Measurements from ENCODE around the gene ZNF784.
"Not testable (repeated sequence)": the region's sequence is repeated elsewhere in the genome, so short reads cannot be mapped to it uniquely, and the experiment has no call there.

The ZNF784 gene

GRCh38 chr19:55578761-55579747 is 45.3 kb downstream of the ZNF784 start:
- H3K27ac ChIP-seq (ENCODE audit: low read length): no peak overlapping the region
- no peaks in the 10 kb centered on the region for H3K9me3 ChIP-seq (ENCODE audit: control insufficient read depth in 1 of 2, low read length in 2 of 2)
- no peaks in the 10 kb centered on the region for H3K27me3 ChIP-seq (ENCODE audit: low read depth, low read length)
- H3K4me3 ChIP-seq (ENCODE audit: low read depth in 1 of 2, low read length in 2 of 2): peak overlapping the region; percentile 71 to 77
- peaks cover 9 to 24% of the 10 kb centered on the region in 2 donors for H3K36me3 ChIP-seq (ENCODE audit: control insufficient read depth in 1 of 2, insufficient read depth in 2 of 2, low read length in 2 of 2)
- peaks cover 6 to 24% of the 10 kb centered on the region in 2 donors for H3K4me1 ChIP-seq (ENCODE audit: control insufficient read depth in 1 of 2, insufficient read depth in 2 of 2, low read length in 2 of 2)

- no peaks in the 10 kb centered on the region for H3K9me3 ChIP-seq (ENCODE audit: control insufficient read depth in 1 of 2, low read length in 2 of 2)
- peaks cover 6 to 24% of the 10 kb centered on the region in 2 donors for H3K4me1 ChIP-seq (ENCODE audit: control insufficient read depth in 1 of 2, insufficient read depth in 2 of 2, low read length in 2 of 2)
- no peak overlapping the region for H3K27ac ChIP-seq (ENCODE audit: low read length)
- H3K27me3 ChIP-seq (ENCODE audit: low read depth, low read length): no peaks in the 10 kb centered on the region
- H3K4me3 ChIP-seq (ENCODE audit: low read depth in 1 of 2, low read length in 2 of 2): no peak overlapping the region
- H3K36me3 ChIP-seq (ENCODE audit: control insufficient read depth in 1 of 2, insufficient read depth in 2 of 2, low read length in 2 of 2): peaks cover 9 to 24% of the 10 kb centered on the region in 2 donors
These were observed 46.2 kb downstream of the ZNF784 start for GRCh38 chr19:55578031-55578760.

GRCh38 chr19:55576746-55577145 is 47.6 kb downstream of the ZNF784 start:
- Histone ChIP-seq H3K36me3 (ENCODE audit: control insufficient read depth in 1 of 2, insufficient read depth in 2 of 2, low read length in 2 of 2) (peaks cover 9 to 24% of the 10 kb centered on the region in 2 donors), H3K27me3 (ENCODE audit: low read depth, low read length) (no peaks in the 10 kb centered on the region), H3K4me1 (ENCODE audit: control insufficient read depth in 1 of 2, insufficient read depth in 2 of 2, low read length in 2 of 2) (peaks cover 6 to 17% of the 10 kb centered on the region in 2 donors), H3K4me3 (ENCODE audit: low read depth in 1 of 2, low read length in 2 of 2) (no peak overlapping the region), H3K9me3 (ENCODE audit: control insufficient read depth in 1 of 2, low read length in 2 of 2) (no peaks in the 10 kb centered on the region), H3K27ac (ENCODE audit: low read length) (no peak overlapping the region)

GRCh38 chr19:55573929-55574328 is 50.4 kb downstream of the ZNF784 start:
- H3K4me3 ChIP-seq (ENCODE audit: low read depth in 1 of 2, low read length in 2 of 2); H3K27ac ChIP-seq (ENCODE audit: low read length); H3K9me3 ChIP-seq (ENCODE audit: control insufficient read depth in 1 of 2, low read length in 2 of 2); H3K27me3 ChIP-seq (ENCODE audit: low read depth, low read length); H3K4me1 ChIP-seq (ENCODE audit: control insufficient read depth in 1 of 2, insufficient read depth in 2 of 2, low read length in 2 of 2): not testable (repeated sequence)
- H3K36me3 ChIP-seq (ENCODE audit: control insufficient read depth in 1 of 2, insufficient read depth in 2 of 2, low read length in 2 of 2): peaks cover 9 to 22% of the 10 kb centered on the region in 2 donors

All from muscle layer of duodenum (tissue), 2 donors.